Measurements from ENCODE around the gene NDUFA12. TPM values are rescaled to one million over a fixed set of nuclear protein-coding genes. Genes with fewer than 3 reads are reported as not detected.
"Not testable (repeated sequence)": the region's sequence is repeated elsewhere in the genome, so short reads cannot be mapped to it uniquely, and the experiment has no call there.

The NDUFA12 gene
- 131 TPM for total RNA-seq

GRCh38 chr12:95003213-95003920 lies at the start of gene NDUFA12:
NDUFA12 (minus strand) TSS chr12:95003697; CDS start chr12:95003680, 17 bp downstream.
- peak; percentile 99 for DNase-seq

- DNase-seq = no peak
Observed at GRCh38 chr12:95051241-95051640, 47.7 kb upstream of the NDUFA12 start.

GRCh38 chr12:95037906-95038305 lies 34.4 kb upstream of the NDUFA12 start:
- no peak for DNase-seq

GRCh38 chr12:95034750-95035149 lies 31.3 kb upstream of the NDUFA12 start:
- DNase-seq = no peak

GRCh38 chr12:95022477-95022876 lies 19.0 kb upstream of the NDUFA12 start:
- DNase-seq = no peak

- DNase-seq = no peak
Observed at GRCh38 chr12:95017482-95017881, 14.0 kb upstream of the NDUFA12 start.

- no peak for DNase-seq
Observed at GRCh38 chr12:95016120-95016519, 12.6 kb upstream of the NDUFA12 start.

- DNase-seq = no peak
Observed at GRCh38 chr12:95014554-95014953, 11.1 kb upstream of the NDUFA12 start.

- DNase-seq = no peak
Observed at GRCh38 chr12:95006206-95006605, 2.7 kb upstream of the NDUFA12 start.

- DNase-seq = no peak
Observed at GRCh38 chr12:95004610-95005009, 1.1 kb upstream of the NDUFA12 start.

GRCh38 chr12:95003921-95004272 lies 400 bp upstream of the NDUFA12 start:
- DNase-seq = no peak

- no peak for DNase-seq
Observed at GRCh38 chr12:95002754-95003153, 743 bp downstream of the NDUFA12 start.

GRCh38 chr12:94998326-94998725 lies 5.2 kb downstream of the NDUFA12 start:
- no peak for DNase-seq

- no peak for DNase-seq
Observed at GRCh38 chr12:94997726-94998125, 5.8 kb downstream of the NDUFA12 start.

GRCh38 chr12:94997061-94997460 lies 6.4 kb downstream of the NDUFA12 start:
- DNase-seq = no peak

GRCh38 chr12:94994312-94994711 lies 9.2 kb downstream of the NDUFA12 start:
- no peak for DNase-seq

- DNase-seq = not testable (repeated sequence)
Observed at GRCh38 chr12:94993855-94994254, 9.6 kb downstream of the NDUFA12 start.

GRCh38 chr12:94990222-94990621 lies 13.3 kb downstream of the NDUFA12 start:
- no peak for DNase-seq

GRCh38 chr12:94988471-94988870 lies 15.0 kb downstream of the NDUFA12 start:
- DNase-seq = no peak

- DNase-seq = no peak
Observed at GRCh38 chr12:94987801-94988200, 15.7 kb downstream of the NDUFA12 start.

GRCh38 chr12:94987076-94987669 lies 16.3 kb downstream of the NDUFA12 start:
- no peak for DNase-seq

GRCh38 chr12:94985099-94985498 lies 18.4 kb downstream of the NDUFA12 start:
- not testable (repeated sequence) for DNase-seq

- DNase-seq = no peak
Observed at GRCh38 chr12:94983321-94983720, 20.2 kb downstream of the NDUFA12 start.

- DNase-seq = no peak
Observed at GRCh38 chr12:94982456-94982855, 21.0 kb downstream of the NDUFA12 start.

Data from tongue (tissue), 2 donors.